GM18508 (cell line): ENCODE data around the gene LRCH3.
"Not testable (repeated sequence)": the region's sequence is repeated elsewhere in the genome, so short reads cannot be mapped to it uniquely, and the experiment has no call there.

Experiments
- ATAC-seq: cut with Tn5 transposase; IDR thresholded peaks from one replicate; pipeline ENCODE4 v1.9.1; 2021; ENCODE audit warnings: moderate number of reproducible peaks; ENCODE audit not compliant: insufficient read depth, unreplicated experiment

LRCH3 gene

DNA sequence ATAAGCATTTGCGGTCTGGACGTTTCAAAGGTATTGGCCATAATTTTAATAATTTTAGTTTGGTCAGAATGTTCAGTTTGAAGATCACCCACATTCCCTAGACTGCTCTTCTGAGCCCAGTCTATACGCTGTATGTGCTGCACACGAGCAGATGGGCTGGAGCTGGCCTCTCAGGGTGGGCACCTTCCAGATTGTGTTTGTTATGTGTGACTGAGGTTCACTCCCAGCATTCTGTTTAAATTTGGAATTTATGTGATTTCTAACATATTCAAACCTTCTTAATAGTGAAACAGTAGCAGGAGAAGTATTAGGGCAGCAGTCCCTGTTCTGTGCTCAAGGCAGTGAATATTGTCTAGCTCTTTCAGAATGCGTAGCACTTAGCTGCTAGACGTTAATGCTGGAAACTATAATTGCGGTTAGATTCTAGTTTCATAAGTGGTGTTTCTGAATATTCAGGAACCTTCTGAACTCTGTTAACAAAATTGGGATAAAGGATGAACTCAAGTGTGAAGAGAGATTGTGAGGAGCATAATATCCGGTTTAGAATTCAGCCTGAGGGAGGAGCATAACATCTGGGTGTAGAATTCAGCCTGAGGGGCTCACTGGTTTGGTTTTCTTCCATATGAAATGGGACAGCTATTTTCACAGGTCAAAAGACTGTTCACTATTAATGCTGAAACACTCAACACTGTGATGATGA lies 90.4 kb downstream of the LRCH3 start:
- no peak for ATAC-seq

DNA sequence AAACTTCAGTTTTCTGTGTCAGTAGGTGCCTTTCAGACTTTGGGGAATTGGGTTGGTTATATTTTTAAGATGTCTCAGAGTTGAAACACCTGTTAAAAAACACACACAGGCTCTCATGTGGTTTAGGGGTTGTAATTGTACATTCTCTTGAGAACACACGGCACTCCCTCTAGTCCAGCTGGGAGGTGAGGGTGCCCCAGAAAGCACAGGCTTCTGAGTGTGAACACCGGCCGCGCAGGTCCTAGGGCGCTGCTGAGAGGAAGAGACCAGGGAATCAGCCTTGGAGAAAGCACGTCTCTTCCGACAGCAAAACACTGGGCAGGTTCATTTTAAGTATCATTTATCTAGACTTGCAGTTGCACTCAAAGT lies 90.9 kb downstream of the LRCH3 start:
- ATAC-seq = no peak

DNA sequence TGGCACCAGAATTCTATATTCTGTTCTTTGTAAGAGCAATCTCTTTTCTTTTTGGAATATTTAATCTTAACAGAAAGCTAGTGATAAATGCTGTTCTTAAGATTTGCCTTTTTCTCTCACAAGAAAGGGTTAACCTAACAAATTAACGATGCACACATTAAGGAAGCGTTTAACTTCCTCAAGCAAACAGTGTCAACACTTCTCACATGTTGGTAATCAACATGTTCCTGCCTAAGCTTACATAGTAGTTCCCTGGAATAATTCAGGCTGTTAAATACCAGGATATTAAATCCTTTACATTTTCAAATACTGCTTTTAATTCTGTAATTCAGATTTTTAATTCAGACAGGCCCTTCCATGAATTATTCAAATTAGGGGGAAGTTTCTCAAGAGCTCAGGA lies 91.5 kb downstream of the LRCH3 start:
- no peak for ATAC-seq

DNA sequence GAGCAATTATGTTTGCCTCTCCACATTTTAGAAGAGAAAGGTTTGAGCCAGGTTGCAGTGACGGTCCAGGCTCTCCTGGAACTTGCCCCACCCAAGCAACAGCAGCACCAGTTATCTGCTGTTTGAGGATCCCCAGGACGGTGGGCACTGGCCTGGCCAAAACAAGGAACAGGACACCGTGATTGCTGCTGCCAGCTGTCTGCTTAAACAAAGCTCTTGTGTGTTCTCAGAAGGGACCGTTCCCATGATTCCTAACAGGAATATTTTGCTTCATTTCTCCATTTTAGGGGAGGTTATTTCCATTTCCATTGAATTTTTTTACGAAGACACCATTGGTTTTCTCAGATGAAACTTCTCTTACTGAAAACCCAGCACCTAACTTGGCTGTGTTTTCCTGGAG lies 92.5 kb downstream of the LRCH3 start:
- ATAC-seq = no peak

DNA sequence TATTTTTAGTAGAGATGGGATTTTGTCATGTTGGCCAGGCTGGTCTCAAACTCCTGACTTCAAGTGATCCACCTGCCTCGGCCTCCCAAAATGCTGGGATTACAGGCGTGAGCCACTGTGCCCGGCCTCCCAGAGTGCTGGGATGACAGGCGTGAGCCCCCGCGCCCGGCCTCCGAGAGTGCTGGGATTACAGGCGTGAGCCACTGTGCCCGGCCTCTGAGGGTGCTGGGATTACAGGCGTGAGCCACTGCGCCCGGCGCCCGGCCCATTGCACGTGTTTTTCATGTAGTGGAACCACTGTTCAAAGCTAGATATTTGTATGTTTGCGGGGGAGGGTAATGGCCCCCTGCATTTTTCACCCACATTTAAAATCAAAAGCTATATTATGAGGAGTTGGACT lies 93.3 kb downstream of the LRCH3 start:
- not testable (repeated sequence) for ATAC-seq

DNA sequence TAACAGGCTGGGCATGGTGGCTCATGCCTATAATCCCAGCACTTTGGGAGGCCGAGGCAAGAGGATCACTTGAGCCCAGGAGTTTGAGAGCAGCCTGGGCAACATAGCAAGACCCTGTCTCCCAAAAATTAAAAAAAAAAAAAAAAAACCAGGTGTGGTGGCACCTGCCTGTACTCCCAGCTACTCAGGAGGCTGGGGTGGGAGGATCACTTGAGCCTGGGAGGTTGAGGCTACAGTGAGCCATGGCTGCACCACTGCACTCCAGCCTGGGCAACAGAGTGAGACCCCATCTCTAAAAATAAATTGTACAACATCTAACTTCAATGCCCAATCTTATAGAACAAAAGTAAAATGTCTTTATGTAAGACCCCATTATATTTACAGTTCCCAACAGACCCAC lies 95.0 kb downstream of the LRCH3 start:
- ATAC-seq = not testable (repeated sequence)

DNA sequence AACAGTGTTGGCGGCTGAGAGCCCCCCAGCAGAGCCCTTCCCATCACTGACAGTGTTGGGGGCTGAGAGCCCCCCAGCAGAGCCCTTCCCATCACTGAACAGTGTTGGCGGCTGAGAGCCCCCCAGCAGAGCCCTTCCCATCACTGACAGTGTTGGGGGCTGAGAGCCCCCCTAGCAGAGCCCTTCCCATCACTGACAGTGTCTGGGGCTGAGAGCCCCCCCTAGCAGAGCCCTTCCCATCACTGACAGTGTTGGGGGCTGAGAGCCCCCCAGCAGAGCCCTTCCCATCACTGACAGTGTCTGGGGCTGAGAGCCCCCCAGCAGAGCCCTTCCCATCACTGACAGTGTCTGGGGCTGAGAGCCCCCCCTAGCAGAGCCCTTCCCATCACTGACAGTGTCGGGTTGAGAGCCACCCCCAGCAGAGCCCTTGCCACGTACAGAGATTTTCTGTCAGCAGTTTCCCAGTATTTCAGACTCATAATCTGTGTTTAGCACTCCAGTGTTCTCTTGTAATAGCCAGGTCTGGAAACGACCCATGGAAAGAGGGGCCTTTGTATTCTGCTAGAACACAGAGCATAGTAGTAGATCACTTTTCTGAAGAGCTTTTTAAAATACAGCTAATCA lies 96.5 kb downstream of the LRCH3 start:
- ATAC-seq = not testable (repeated sequence)

DNA sequence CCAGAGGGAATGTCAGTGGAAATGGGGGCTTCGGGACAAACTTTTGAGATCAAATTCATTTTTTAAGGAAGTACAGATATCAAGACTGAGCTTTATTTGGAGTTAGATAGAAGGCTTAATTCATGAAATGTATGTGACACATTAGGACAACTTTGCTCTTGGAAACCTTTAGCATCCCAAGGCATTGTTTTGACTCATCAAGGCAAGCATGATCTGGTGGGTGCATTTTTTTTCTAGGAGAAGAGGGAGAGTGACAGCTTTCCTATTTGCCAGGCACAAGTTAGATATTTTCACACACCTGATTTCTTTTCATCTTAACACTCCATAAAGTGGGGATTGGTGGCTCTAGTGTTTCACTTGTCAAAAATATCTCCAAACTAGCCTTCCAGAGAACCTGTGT lies 97.5 kb downstream of the LRCH3 start:
- no peak for ATAC-seq

DNA sequence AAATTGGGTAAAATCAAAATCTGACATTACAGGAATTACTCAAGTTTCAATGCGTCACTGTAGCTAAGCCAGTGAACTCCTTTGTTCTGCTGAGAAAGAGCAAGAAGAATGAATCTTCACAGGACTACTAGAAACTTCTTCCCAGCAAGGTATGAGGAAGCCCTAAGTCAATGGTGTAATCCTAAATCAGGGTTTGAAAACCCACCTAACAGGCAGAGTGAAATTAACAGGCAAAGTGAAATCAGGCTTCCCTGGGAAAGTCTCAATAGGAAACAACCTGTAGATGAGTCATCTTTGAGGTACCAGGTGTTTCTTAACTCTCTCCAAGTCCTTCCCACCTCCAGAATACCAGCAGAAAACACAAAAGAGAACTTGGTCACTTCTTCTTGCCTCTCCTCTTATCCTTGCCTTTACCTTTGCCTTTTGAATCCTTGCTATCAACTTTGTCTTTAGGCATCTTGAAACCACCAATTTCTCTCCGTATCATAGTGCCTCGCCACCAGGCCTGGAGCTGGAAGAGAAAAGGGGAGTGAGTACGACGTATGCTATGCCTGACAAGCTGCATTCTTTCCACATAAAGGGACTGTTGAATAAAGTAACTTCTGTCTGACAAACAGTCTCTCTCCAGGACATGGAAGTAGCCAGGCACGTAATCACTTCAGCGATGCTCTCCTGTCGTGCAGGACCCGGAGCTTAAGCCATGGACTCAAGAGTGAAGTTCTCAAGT lies 98.3 kb downstream of the LRCH3 start:
- no peak for ATAC-seq

DNA sequence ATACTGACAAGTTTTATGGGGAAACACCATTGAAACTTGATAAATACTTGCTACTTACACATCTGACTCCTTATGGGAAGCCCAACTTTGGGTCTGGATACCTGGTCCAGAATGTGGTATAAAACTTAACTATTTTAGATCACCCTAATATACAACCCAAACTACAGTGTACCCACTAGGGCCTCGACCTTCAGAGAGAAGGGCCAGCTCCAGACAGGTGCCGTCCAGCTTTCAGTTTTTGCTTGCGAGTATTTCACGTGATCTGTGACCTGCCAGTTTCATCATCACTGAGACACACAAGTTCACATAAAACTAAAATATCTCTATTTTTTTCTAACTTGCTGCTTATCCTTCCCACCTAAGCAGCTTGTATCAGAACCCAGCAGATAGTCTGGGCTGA lies 99.6 kb downstream of the LRCH3 start:
- no peak for ATAC-seq

DNA sequence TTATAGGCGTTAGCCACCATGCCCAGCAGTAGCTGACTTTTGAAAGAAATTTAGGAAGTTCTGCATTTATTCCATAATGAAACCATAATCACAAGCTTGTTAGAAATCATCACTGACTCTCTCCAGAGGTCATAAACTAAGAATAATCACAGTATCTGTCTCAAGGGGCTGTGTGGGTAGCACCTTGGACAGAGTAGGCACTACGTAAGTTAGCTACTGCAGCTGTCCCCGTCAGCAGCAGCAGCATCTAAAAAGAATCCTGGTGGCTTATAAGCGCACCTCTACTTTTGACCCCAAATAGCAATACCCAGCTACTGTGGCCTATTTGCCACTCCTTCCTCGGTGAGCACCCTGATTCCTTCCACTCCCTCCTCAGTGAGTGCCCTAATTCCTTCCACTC lies 101.1 kb downstream of the LRCH3 start:
- ATAC-seq = no peak

DNA sequence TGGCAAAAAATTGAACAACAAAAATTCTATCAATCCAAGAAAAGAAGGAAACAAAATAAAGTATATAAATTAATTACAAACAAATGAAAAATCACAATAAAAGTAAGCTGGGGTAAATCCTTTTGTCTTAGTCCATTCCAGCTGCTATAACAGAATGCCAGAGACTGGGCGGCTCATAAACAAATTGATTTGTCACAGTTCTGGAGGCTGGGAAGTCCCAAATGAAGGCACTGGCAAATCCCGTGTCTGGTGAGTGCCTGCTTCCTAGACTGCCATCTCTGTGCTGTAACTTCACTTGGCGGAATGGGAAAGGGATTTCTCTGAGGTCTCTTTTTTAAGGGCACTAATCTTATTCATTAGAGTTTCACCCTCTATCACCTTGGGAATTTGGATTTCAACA lies 105.4 kb downstream of the LRCH3 start:
- no peak for ATAC-seq

DNA sequence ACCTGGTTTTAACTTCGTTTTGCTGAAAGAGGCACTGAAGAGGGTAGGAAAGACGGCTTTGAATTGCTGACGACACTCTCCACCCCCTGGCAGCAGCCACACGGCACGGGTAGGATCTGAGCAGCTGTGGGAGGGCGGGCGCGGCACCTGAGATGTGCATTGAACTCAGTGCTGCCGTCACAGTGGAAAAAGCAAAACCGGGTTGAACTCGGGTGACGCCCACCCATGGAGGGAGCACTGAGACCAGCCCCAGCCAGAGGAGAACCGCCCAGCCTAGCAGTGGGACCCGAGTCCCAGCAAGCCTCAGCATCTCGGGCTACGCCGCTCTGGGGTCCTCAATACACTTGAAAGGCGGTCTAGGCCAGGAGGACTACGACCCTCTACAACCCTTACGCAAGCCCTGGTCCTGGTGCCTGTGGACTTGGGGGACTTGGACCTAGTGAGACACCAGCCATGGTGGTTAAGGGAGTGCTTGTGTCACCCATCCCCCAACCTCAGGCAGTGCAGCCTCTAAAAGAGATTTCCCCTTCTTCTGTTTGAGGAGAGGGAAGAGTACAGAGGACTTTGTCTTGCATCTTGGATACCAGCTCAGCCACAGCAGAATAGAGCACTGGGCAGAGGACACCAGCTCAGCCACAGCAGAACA lies 108.9 kb downstream of the LRCH3 start:
- no peak for ATAC-seq

DNA sequence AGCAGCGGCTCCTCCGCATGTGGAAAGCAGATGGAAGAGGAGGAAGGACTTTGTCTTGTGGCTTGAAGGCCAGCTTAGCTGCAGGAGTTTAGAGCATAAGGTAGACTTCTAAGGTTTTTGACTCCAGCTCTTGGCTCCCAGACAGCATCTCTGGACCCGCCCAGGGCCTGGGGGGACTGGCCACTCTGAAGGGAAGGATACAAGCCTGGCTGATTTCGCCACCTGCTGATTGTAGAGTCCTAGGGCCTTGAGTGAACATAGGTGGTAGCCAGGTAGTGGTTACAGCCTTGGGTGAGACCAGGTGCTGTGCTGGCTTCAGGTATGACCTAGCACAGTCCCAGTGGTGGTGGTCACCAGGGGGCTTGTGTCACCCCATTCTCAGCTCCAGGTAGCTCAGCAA lies 110.6 kb downstream of the LRCH3 start:
- ATAC-seq = no peak

DNA sequence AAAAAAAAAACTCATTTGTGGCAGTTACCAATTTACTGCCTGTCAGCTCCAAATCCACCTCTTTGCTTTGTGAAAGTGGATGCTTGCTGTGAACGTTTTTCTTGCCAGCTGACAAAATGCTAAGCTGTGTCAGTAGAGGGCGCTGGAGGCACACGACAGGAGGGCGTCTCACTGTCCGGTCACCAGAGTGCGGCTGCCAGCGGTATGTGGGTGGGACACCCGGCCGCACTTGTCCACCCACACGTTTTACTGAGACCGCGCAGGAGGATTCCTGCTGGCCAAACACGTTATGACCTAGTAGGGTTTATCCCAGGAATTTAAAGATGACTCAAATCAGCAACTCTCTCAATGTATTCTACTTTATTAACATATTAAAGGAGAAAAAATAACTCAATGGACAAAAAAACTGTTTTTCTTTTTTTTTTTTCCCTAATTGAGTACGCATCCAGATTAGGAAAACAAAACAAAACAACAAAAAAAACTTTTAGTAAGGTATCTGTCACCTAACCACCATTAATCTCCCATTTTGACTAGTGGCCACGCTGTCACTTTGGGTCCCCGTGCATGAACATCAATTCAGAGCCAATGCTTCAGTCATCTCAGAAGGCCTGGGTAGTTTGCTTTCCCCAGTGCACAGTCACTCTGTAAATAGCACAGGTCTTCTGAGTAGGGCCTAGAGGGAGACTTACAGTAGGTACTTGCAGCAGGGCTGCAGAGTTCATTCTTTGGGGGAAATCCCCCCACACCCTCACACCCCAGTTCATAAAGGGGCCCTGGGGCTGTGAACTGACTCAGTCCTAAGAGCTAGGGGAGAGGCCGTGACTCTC lies 115.2 kb downstream of the LRCH3 start:
- peak; percentile 78 for ATAC-seq

DNA sequence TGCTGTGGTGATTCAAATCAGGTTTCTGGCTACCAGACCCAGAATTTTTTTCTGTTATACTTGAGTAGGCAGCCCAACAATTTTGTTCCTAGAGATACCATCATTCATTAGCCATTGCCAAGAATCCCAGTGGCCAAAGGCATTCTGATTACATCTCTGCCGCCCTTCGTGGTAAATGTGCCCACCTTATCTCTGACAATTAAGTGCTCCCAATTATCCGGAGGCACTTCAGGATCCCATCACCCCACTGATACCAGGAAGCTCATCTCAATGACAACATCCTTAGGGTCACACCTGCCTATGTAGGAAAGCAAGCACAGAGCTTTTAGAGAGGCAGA lies 115.8 kb downstream of the LRCH3 start:
- no peak for ATAC-seq

DNA sequence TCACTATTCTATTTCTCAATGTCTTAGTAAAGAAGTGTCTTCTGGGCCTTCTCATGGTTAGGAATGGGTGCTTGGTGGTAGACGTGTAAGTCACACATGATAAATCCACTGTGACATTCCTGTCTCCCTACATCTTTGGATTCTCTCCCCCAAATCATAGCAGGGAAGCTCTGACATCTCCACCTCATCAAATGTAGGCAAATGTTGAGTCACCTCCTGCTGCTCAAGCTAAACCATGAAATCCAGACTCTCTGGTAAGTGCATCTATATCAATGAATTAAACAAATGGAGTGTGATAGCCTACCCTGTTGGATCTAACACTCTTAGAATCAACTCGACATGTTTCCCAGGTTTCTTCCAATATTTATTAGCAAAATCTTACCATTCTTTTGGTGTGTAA lies 116.1 kb downstream of the LRCH3 start:
- ATAC-seq = no peak

DNA sequence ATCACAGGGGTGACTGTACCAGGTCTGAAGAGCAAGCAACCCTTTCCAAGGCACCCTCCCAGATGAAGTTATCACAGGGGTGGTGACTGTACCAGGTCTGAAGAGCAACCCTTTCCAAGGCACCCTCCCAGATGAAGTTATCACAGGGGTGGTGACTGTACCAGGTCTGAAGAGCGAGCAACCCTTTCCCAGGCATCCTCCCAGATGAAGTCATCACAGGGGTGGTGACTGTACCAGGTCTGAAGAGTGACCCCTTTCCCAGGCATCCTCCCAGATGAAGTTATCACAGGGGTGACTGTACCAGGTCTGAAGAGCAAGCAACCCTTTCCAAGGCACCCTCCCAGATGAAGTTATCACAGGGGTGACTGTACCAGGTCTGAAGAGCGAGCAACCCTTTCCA lies 117.5 kb downstream of the LRCH3 start:
- ATAC-seq = not testable (repeated sequence)

DNA sequence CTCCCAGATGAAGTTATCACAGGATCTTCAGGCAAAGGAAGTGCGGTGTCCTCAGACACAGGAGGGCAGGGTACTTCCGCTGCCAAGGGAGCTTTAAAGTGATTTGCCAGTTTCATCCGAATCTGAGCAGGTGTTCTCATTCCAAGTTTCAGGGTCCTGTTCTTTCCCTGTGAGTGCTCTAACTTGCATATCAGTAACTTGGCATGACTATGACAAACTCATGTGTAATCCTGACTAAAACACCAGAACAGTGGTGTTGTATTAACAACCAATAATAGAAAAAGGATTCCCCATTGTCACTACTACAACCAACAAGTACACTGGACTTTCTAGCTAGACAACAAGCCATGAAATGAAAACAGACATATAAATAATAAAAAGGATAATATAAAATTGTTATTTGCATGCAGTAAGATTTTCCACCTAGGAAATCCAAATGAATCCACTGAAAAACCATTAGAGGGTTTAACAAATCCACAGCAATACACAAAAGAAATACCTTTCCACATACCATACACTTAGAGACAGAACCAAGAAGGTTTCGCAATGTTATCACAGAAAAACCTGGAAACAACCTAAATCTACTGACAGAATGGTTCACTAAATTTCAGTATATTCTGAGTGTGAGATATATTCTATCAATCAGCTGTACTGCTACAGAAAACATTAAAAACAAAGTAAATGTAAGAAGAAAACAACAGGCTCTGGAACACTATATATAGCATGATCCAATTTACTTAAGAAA lies 118.1 kb downstream of the LRCH3 start:
- no peak for ATAC-seq
